Stomach (tissue), 4 donors: ENCODE results near the gene CXorf38.

ENCODE experiments used
- CTCF ChIP-seq, 7 experiments: fragments of 450-650 bp in 4 of 7; fragments of 200-600 bp in 3 of 7; sonication (generic) in 3 of 7; IDR thresholded peaks; one replicate each; pipeline ENCODE4 v1.5.1; 2016 to 2019; ENCODE audit warnings: antibody characterized with exemption in 7 of 7, control low read depth in 2 of 7, mild to moderate bottlenecking in 1 of 7
- POLR2A ChIP-seq, 4 donors: fragments of 450-650 bp; IDR thresholded peaks; one replicate each; pipeline ENCODE4 v1.6.1; 2016; ENCODE audit warnings: antibody characterized with exemption in 4 of 4, control low read depth in 2 of 4, mild to moderate bottlenecking in 1 of 4, moderate library complexity in 1 of 4

- TF ChIP-seq POLR2A (IDR thresholded peaks at IDR 0.05) (no peak), CTCF (IDR thresholded peaks at IDR 0.05) (no peak)
These were observed 13.0 kb upstream of the CXorf38 start for GRCh38 chrX:40660381-40660780.
